ENCODE data around the gene LMO1. TPM values are rescaled to one million over a fixed set of nuclear protein-coding genes. Genes with fewer than 3 reads are reported as not detected.

Gene LMO1
- total RNA-seq, 1 donor from 2014 or later: 1.8 TPM

DNA sequence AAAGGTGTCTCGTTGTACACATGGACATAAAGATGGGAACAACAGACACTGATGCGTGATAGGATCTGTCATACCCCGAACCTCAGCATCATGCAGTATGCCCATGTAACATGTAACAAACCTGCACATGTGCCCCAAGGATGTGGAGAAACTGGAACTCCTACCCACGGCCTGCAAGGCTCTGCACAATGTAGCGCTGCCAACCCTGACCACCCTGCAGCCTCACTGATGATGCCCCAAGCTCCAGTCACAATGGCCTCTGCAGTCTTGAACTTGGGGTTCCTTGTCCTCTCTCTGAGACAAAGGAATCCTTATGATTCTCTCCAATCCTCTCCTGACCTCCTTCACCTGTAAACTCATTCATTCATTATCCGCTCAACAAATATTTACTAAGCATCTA is 14.2 kb downstream of the LMO1 start:
- no peak for TF ChIP-seq CTCF (conservative IDR thresholded peaks at IDR 0.05)
- no peak overlapping the region for H3K4me3 Mint-ChIP-seq
- DNase-seq (ENCODE audit: low read depth, low spot score): no peak
- no peaks in the 10 kb centered on the region for H3K36me3 Mint-ChIP-seq (ENCODE audit: low read depth)
- H3K27ac Mint-ChIP-seq (ENCODE audit: unreplicated experiment): no peak overlapping the region
- peaks cover 4% of the 10 kb centered on the region for H3K4me1 Mint-ChIP-seq
- no peaks in the 10 kb centered on the region for H3K9me3 Mint-ChIP-seq
- H3K27me3 Mint-ChIP-seq (ENCODE audit: low read depth): no peaks in the 10 kb centered on the region

DNA sequence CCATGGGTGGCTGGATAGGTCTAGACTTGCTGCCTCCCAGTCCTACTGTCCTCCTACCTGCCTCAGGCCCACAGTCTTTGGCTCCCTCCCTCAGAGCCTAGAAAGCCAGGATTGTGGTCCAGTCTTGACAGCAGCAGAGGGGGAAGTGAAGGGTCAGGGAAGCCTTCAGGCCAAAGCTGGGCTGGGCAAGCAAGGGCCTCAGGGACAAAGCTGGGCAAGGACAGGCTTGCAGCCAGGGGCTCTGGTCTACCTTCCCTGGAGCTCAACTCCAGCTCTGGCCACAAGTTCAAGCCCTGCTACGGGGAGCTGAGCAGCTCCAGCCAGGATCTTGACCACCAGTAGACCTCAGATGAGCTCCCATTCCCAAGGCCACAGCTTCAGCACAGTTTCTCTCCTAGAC is 14.9 kb downstream of the LMO1 start:
- Mint-ChIP-seq H3K4me1 (peaks cover 4% of the 10 kb centered on the region), H3K27me3 (ENCODE audit: low read depth) (no peaks in the 10 kb centered on the region), H3K27ac (ENCODE audit: unreplicated experiment) (no peak overlapping the region), H3K9me3 (no peaks in the 10 kb centered on the region), H3K36me3 (ENCODE audit: low read depth) (no peaks in the 10 kb centered on the region), H3K4me3 (no peak overlapping the region)
- no peak for TF ChIP-seq CTCF (conservative IDR thresholded peaks at IDR 0.05)
- no peak for DNase-seq (ENCODE audit: low read depth, low spot score)

DNA sequence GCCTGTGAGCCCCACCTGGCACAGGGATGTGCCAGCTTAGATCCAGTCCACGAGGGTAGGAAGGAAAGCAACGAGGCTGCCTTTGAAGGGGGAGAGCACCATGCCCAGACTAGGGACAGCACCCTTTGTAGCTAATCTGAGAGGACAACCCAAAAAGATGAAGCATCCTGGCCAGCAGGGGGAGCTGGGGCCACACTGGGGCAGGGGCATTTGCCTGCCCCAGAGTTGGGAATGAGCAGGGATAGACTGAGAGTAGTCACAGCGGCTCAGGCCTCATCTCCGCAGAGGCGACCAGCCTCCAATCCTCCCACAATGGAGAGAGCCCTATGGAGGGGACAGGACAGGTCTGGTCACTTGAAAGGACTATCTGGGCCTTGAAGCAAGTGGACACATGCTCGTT is 16.4 kb downstream of the LMO1 start:
- no peaks in the 10 kb centered on the region for H3K9me3 Mint-ChIP-seq
- H3K27ac Mint-ChIP-seq (ENCODE audit: unreplicated experiment): no peak overlapping the region
- H3K27me3 Mint-ChIP-seq (ENCODE audit: low read depth): no peaks in the 10 kb centered on the region
- no peak overlapping the region for H3K4me3 Mint-ChIP-seq
- peaks cover 16% of the 10 kb centered on the region for H3K4me1 Mint-ChIP-seq
- H3K36me3 Mint-ChIP-seq (ENCODE audit: low read depth): no peaks in the 10 kb centered on the region
- DNase-seq (ENCODE audit: low read depth, low spot score): no peak
- TF ChIP-seq CTCF (conservative IDR thresholded peaks at IDR 0.05): peak; percentile 51

GRCh38 chr11:8243458-8243857 is 20.2 kb downstream of the LMO1 start:
- DNase-seq (ENCODE audit: low read depth, low spot score): no peak
- peaks cover 6% of the 10 kb centered on the region for H3K9me3 Mint-ChIP-seq
- peak overlapping the region; percentile 88 for H3K27ac Mint-ChIP-seq (ENCODE audit: unreplicated experiment)
- no peaks in the 10 kb centered on the region for H3K27me3 Mint-ChIP-seq (ENCODE audit: low read depth)
- no peak overlapping the region for H3K4me3 Mint-ChIP-seq
- H3K4me1 Mint-ChIP-seq: peaks cover 49% of the 10 kb centered on the region
- H3K36me3 Mint-ChIP-seq (ENCODE audit: low read depth): peaks cover 3% of the 10 kb centered on the region
- TF ChIP-seq CTCF (conservative IDR thresholded peaks at IDR 0.05): no peak

- Mint-ChIP-seq H3K9me3 (peaks cover 6% of the 10 kb centered on the region), H3K27ac (ENCODE audit: unreplicated experiment) (peak overlapping the region; percentile 91), H3K27me3 (ENCODE audit: low read depth) (no peaks in the 10 kb centered on the region), H3K4me1 (peaks cover 47% of the 10 kb centered on the region), H3K36me3 (ENCODE audit: low read depth) (peaks cover 3% of the 10 kb centered on the region), H3K4me3 (no peak overlapping the region)
- DNase-seq (ENCODE audit: low read depth, low spot score): no peak
- no peak for TF ChIP-seq CTCF (conservative IDR thresholded peaks at IDR 0.05)
These were observed 21.0 kb downstream of the LMO1 start for GRCh38 chr11:8242499-8243280.

All from neural crest cell (in vitro differentiated cells).